OCI-LY1 (cell line): ENCODE data around the gene DDX56.
"Not testable (repeated sequence)": the region's sequence is repeated elsewhere in the genome, so short reads cannot be mapped to it uniquely, and the experiment has no call there.

ENCODE experiments used
- H2AFZ ChIP-seq: fragments of 200-600 bp; sonication (generic), shearing (Covaris generic); 2 replicates; pipeline ENCODE4 v1.6.0; 2014; ENCODE audit warnings: antibody characterized with exemption, mild to moderate bottlenecking, low read length
- H3F3A ChIP-seq: fragments of 200-600 bp; sonication (generic), shearing (Covaris generic); 2 replicates; pipeline ENCODE4 v1.6.0; 2014; ENCODE audit warnings: mild to moderate bottlenecking, antibody characterized with exemption, low read length, moderate library complexity; ENCODE audit not compliant: insufficient read depth
- H3K27ac ChIP-seq: fragments of 200-600 bp; sonication (generic); 2 replicates; pipeline ENCODE4 v1.5.1; 2014; ENCODE audit warnings: low read length, mixed run types, mild to moderate bottlenecking, low read depth; ENCODE audit not compliant: poor library complexity, severe bottlenecking
- H3K27me3 ChIP-seq: fragments of 200-600 bp; sonication (generic); 2 replicates; pipeline ENCODE4 v1.6.0; 2014; ENCODE audit warnings: antibody characterized with exemption, mild to moderate bottlenecking, low read length, moderate library complexity; ENCODE audit not compliant: insufficient read depth
- H3K36me3 ChIP-seq: fragments of 200-600 bp; sonication (generic); 2 replicates; pipeline ENCODE4 v1.6.1; 2014; ENCODE audit warnings: mild to moderate bottlenecking, antibody characterized with exemption, low read length, moderate library complexity, mixed read lengths; ENCODE audit not compliant: insufficient read depth
- H3K4me1 ChIP-seq: fragments of 200-600 bp; sonication (generic); 2 replicates; pipeline ENCODE4 v1.5.1; 2014; ENCODE audit warnings: mild to moderate bottlenecking, low read length, moderate library complexity; ENCODE audit not compliant: insufficient read depth, severe bottlenecking
- H3K4me2 ChIP-seq: fragments of 200-600 bp; sonication (generic), shearing (Covaris generic); 2 replicates; pipeline ENCODE4 v1.6.1; 2014; ENCODE audit warnings: low read length
- H3K4me3 ChIP-seq: fragments of 200-600 bp; sonication (generic); 2 replicates; pipeline ENCODE4 v1.5.1; 2014; ENCODE audit warnings: low read length, low read depth, mild to moderate bottlenecking, mixed read lengths; ENCODE audit not compliant: poor library complexity, severe bottlenecking
- H3K79me2 ChIP-seq: fragments of 200-600 bp; shearing (Covaris generic); 2 replicates; pipeline ENCODE4 v1.6.1; 2016; ENCODE audit warnings: mixed run types, low read length, mixed read lengths; ENCODE audit not compliant: insufficient read depth
- H3K9ac ChIP-seq: fragments of 200-600 bp; sonication (generic), shearing (Covaris generic); 2 replicates; pipeline ENCODE4 v1.6.1; 2014; ENCODE audit warnings: mild to moderate bottlenecking, low read length, mixed read lengths
- H3K9me2 ChIP-seq: fragments of 200-600 bp; sonication (generic), shearing (Covaris generic); 2 replicates; pipeline ENCODE4 v1.6.1; 2014; ENCODE audit warnings: low read depth, mild to moderate bottlenecking, low read length, mixed read lengths
- H3K9me3 ChIP-seq: fragments of 200-600 bp; shearing (Covaris generic); 2 replicates; pipeline ENCODE4 v1.6.1; 2014; ENCODE audit warnings: low read length, mixed read lengths
- H4K20me1 ChIP-seq: fragments of 200-600 bp; sonication (generic), shearing (Covaris generic); 2 replicates; pipeline ENCODE4 v1.6.0; 2016; ENCODE audit warnings: mild to moderate bottlenecking, low read length; ENCODE audit not compliant: insufficient read depth
- CTCF ChIP-seq: fragments of 200-600 bp; sonication (generic), shearing (Covaris generic); IDR thresholded peaks from 2 replicates; pipeline ENCODE4 v1.5.1; 2017; ENCODE audit warnings: mild to moderate bottlenecking, antibody characterized with exemption, low read length, moderate library complexity, mixed read lengths
- EZH2 ChIP-seq: fragments of 200-600 bp; sonication (generic), shearing (Covaris generic); IDR thresholded peaks from 2 replicates; pipeline ENCODE4 v1.8.0; 2017; ENCODE audit warnings: borderline replicate concordance, mixed run types, mild to moderate bottlenecking, antibody characterized with exemption, low read length, moderate library complexity, mixed read lengths

The DDX56 gene

GRCh38 chr7:44565097-44565794, 8.5 kb downstream of the DDX56 start:
- Histone ChIP-seq H3F3A (no peaks in the 10 kb centered on the region), H4K20me1 (no peaks in the 10 kb centered on the region), H3K9ac (no peak overlapping the region), H3K9me2 (no peaks in the 10 kb centered on the region), H3K4me2 (no peak overlapping the region), H3K27ac (no peak overlapping the region), H3K9me3 (no peaks in the 10 kb centered on the region), H3K4me1 (no peaks in the 10 kb centered on the region), H3K79me2 (no peaks in the 10 kb centered on the region), H2AFZ (no peak overlapping the region), H3K27me3 (no peaks in the 10 kb centered on the region), H3K4me3 (no peak overlapping the region), H3K36me3 (peaks cover 69% of the 10 kb centered on the region)
- TF ChIP-seq EZH2 (no peak), CTCF (peak; percentile 98)

- H3K27ac ChIP-seq: no peak overlapping the region
- H3K4me1 ChIP-seq: no peaks in the 10 kb centered on the region
- no peak overlapping the region for H3K4me2 ChIP-seq
- H3K9ac ChIP-seq: no peak overlapping the region
- no peaks in the 10 kb centered on the region for H3K9me2 ChIP-seq
- TF ChIP-seq CTCF (no peak), EZH2 (no peak)
- H2AFZ ChIP-seq: no peak overlapping the region
- H3K9me3 ChIP-seq: no peaks in the 10 kb centered on the region
- no peak overlapping the region for H3K4me3 ChIP-seq
- no peaks in the 10 kb centered on the region for H4K20me1 ChIP-seq
- no peaks in the 10 kb centered on the region for H3K79me2 ChIP-seq
- H3K36me3 ChIP-seq: peaks cover 63% of the 10 kb centered on the region
- H3K27me3 ChIP-seq: no peaks in the 10 kb centered on the region
- H3F3A ChIP-seq: no peaks in the 10 kb centered on the region
Observed at GRCh38 chr7:44564606-44565005, 9.1 kb downstream of the DDX56 start.

GRCh38 chr7:44563171-44563679, 10.5 kb downstream of the DDX56 start:
- Histone ChIP-seq H3K9ac (no peak overlapping the region), H3K4me1 (no peaks in the 10 kb centered on the region), H3K9me3 (no peaks in the 10 kb centered on the region), H3K36me3 (peaks cover 49% of the 10 kb centered on the region), H4K20me1 (no peaks in the 10 kb centered on the region), H3K9me2 (no peaks in the 10 kb centered on the region), H2AFZ (no peak overlapping the region), H3K27ac (no peak overlapping the region), H3K4me2 (no peak overlapping the region), H3K27me3 (no peaks in the 10 kb centered on the region), H3K79me2 (no peaks in the 10 kb centered on the region), H3F3A (no peaks in the 10 kb centered on the region), H3K4me3 (no peak overlapping the region)
- TF ChIP-seq CTCF (no peak), EZH2 (no peak)

- not testable (repeated sequence) for H4K20me1 ChIP-seq, H3K27me3 ChIP-seq, H3K9me2 ChIP-seq, H3K4me2 ChIP-seq, H3K9me3 ChIP-seq, H3K9ac ChIP-seq, H3K4me1 ChIP-seq, H3K79me2 ChIP-seq, H3K27ac ChIP-seq, H3K4me3 ChIP-seq, H2AFZ ChIP-seq, H3F3A ChIP-seq
- H3K36me3 ChIP-seq: peaks cover 43% of the 10 kb centered on the region
Observed at GRCh38 chr7:44562622-44562962, 11.1 kb downstream of the DDX56 start.
